ENCODE data around the gene TOR1B. TPM values are rescaled to one million over a fixed set of nuclear protein-coding genes. Genes with fewer than 3 reads are reported as not detected.
A peak's percentile ranks its signal among the peaks of the same experiment; 100 is the strongest.

Gene TOR1B
- 10 to 100 TPM; 17.0 to 31.0 (median 22.7) TPM for total RNA-seq

GRCh38 chr9:129802833-129803675, at the start of gene TOR1B:
Gene TOR1B, plus strand, starts transcription at chr9:129803184. Its CDS starts 29 bp downstream, at chr9:129803213.
- TF ChIP-seq POLR2A (IDR thresholded peaks at IDR 0.05) (no peak), CTCF (IDR thresholded peaks at IDR 0.05) (no peak)
- H3K4me3 ChIP-seq (ENCODE audit: low read depth, poor library complexity, severe bottlenecking) = peak within 1 kb of the TSS; percentile 88
- DNase-seq (ENCODE audit: low spot score in 2 of 2) = peak; percentile 90 to 99
- intact Hi-C loops (cut with DNase I; ENCODE audit: low total_unique reads) = no loop called here
- WGBS, 2 donors = 0 to 1% methylated on average over 41 to 48 of the region's 93 CpGs

- no peak for TF ChIP-seq POLR2A (IDR thresholded peaks at IDR 0.05)
- no peak for TF ChIP-seq CTCF (IDR thresholded peaks at IDR 0.05)
- DNase-seq (ENCODE audit: low spot score in 2 of 2) = no peak
- WGBS, 2 donors = 79 to 87% methylated on average over 5 of the region's 5 CpGs
- H3K4me3 ChIP-seq (ENCODE audit: low read depth, poor library complexity, severe bottlenecking) = no peak overlapping the region
- intact Hi-C loops (cut with DNase I; ENCODE audit: low total_unique reads) = no loop called here
Observed at GRCh38 chr9:129755151-129755550, 47.8 kb upstream of the TOR1B start.

GRCh38 chr9:129756191-129756590, 46.8 kb upstream of the TOR1B start:
- TF ChIP-seq CTCF (IDR thresholded peaks at IDR 0.05) (no peak), POLR2A (IDR thresholded peaks at IDR 0.05) (no peak)
- H3K4me3 ChIP-seq (ENCODE audit: low read depth, poor library complexity, severe bottlenecking) = no peak overlapping the region
- WGBS, 2 donors = 93 to 94% methylated on average over 6 of the region's 6 CpGs
- no peak for DNase-seq (ENCODE audit: low spot score in 2 of 2)
- intact Hi-C loops (cut with DNase I; ENCODE audit: low total_unique reads) = no loop called here

- intact Hi-C loops (cut with DNase I; ENCODE audit: low total_unique reads) = no loop called here
- WGBS, 2 donors = 62 to 77% methylated on average over 9 of the region's 9 CpGs
- DNase-seq (ENCODE audit: low spot score in 2 of 2) = no peak
- no peak overlapping the region for H3K4me3 ChIP-seq (ENCODE audit: low read depth, poor library complexity, severe bottlenecking)
- no peak for TF ChIP-seq CTCF (IDR thresholded peaks at IDR 0.05)
- no peak for TF ChIP-seq POLR2A (IDR thresholded peaks at IDR 0.05)
Observed at GRCh38 chr9:129757045-129757444, 45.9 kb upstream of the TOR1B start.

GRCh38 chr9:129759319-129759718, 43.7 kb upstream of the TOR1B start:
- DNase-seq (ENCODE audit: low spot score in 2 of 2) = no peak
- intact Hi-C loops (cut with DNase I; ENCODE audit: low total_unique reads) = no loop called here
- 55 to 71% methylated on average over 4 of the region's 4 CpGs for WGBS, 2 donors
- H3K4me3 ChIP-seq (ENCODE audit: low read depth, poor library complexity, severe bottlenecking) = no peak overlapping the region
- TF ChIP-seq POLR2A (IDR thresholded peaks at IDR 0.05) (no peak), CTCF (IDR thresholded peaks at IDR 0.05) (no peak)

Data from lower leg skin (tissue), 4 donors.